ENCODE measurements around the gene NSUN4. TPM values are rescaled to one million over a fixed set of nuclear protein-coding genes. Genes with fewer than 3 reads are reported as not detected.
"Not testable (repeated sequence)": the region's sequence is repeated elsewhere in the genome, so short reads cannot be mapped to it uniquely, and the experiment has no call there.

NSUN4 gene
- total RNA-seq, 1 donor from 2014 or later, result 38.6 TPM

DNA sequence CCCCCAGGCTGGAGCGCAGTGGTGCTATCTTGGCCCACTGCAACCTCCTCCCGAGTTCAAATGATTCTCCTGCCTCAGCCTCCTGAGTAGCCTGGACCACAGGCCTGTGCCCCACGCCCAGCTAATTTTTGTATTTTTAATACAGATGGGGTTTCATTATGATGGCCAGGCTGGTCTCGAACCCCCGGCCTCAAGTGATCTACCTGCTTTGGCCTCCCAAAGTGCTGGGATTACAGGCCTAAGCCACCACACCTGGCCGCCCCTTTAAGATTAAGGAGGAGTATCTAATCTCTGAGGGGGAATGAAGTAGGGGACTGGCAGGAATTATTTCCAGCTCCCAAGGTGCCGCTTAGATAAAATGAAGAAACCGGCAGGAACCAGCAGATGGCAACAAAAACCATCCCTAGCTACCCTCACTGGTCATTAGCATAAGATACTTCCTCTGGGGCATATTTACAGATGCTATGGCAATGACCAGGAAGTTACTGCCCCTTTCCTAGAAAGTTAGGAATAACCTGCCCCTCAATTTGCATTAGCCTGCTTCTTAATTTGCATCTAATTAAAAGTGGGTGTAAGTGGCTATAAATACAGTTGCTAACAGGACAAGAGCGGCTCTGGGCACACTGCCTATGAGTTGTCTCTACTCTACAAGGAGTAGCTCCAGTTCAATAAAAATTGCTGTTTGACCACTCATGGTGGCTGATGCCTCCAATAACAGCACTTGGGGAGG lies 7.1 kb upstream of the NSUN4 start:
- TF ChIP-seq, protein P1, sequence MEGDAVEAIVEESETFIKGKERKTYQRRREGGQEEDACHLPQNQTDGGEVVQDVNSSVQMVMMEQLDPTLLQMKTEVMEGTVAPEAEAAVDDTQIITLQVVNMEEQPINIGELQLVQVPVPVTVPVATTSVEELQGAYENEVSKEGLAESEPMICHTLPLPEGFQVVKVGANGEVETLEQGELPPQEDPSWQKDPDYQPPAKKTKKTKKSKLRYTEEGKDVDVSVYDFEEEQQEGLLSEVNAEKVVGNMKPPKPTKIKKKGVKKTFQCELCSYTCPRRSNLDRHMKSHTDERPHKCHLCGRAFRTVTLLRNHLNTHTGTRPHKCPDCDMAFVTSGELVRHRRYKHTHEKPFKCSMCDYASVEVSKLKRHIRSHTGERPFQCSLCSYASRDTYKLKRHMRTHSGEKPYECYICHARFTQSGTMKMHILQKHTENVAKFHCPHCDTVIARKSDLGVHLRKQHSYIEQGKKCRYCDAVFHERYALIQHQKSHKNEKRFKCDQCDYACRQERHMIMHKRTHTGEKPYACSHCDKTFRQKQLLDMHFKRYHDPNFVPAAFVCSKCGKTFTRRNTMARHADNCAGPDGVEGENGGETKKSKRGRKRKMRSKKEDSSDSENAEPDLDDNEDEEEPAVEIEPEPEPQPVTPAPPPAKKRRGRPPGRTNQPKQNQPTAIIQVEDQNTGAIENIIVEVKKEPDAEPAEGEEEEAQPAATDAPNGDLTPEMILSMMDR (IDR thresholded peaks at IDR 0.05), result no peak
- H3K27me3 Mint-ChIP-seq, result no peaks in the 10 kb centered on the region
- H3K9me3 Mint-ChIP-seq, result no peaks in the 10 kb centered on the region
- peak overlapping the region; percentile 89 for H3K27ac Mint-ChIP-seq
- POLR2A ChIA-PET, result interaction anchor here (0.6 to 3.0 kb wide), 9 partner anchors 8 to 88 kb away, joined by 3 to 19 read pairs (median 8); partner anchors contain the start of genes LRRC41 and UQCRH
- intact Hi-C loops (cut with micrococcal nuclease), result loop anchor here (1.0 to 2.0 kb wide), 3 partner anchors 8 to 31 kb away; partner anchors contain the start of genes LRRC41 and UQCRH
- ATAC-seq (ENCODE audit: low read depth), result peak; percentile 40
- no peak for DNase-seq
- peaks cover 4% of the 10 kb centered on the region for H3K36me3 Mint-ChIP-seq (ENCODE audit: low read depth)
- CTCF ChIA-PET, result interaction anchor here (0.6 to 2.5 kb wide), 8 partner anchors 9 to 89 kb away, joined by 3 to 35 read pairs (median 4); partner anchors contain the start of genes LRRC41 and UQCRH
- H3K4me3 Mint-ChIP-seq, result peak overlapping the region; percentile 19
- H3K4me1 Mint-ChIP-seq, result peaks cover 39% of the 10 kb centered on the region

DNA sequence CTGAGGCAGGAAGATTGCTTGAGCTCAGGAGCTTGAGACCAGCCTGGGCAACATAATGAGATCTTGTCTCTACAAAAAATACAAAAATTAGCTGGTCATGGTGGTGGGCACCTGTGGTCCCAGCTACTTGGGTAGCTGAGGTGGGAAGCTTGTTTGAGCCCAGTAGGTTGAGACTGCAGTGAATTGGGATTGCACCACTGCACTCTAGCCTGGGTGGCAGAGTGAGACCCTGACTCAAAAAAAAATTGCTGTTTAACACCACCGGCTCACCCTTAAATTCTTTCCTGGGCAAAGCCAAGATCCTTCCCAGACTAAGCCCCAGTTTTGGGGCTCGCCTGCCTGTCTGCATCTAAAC lies 6.6 kb upstream of the NSUN4 start:
- CTCF ChIA-PET, result interaction anchor here (0.6 to 2.5 kb wide), 6 partner anchors 8 to 89 kb away, joined by 3 to 35 read pairs (median 4); partner anchors contain the start of genes LRRC41 and UQCRH
- Mint-ChIP-seq H3K27me3 (no peaks in the 10 kb centered on the region), H3K9me3 (no peaks in the 10 kb centered on the region), H3K36me3 (ENCODE audit: low read depth) (peaks cover 4% of the 10 kb centered on the region), H3K4me1 (peaks cover 42% of the 10 kb centered on the region), H3K4me3 (no peak overlapping the region), H3K27ac (no peak overlapping the region)
- ATAC-seq (ENCODE audit: low read depth) (no peak), DNase-seq (no peak)
- POLR2A ChIA-PET, result interaction anchor here (0.9 to 3.0 kb wide), 6 partner anchors 8 to 31 kb away, joined by 4 to 19 read pairs (median 10); partner anchors contain the start of genes LRRC41 and UQCRH
- intact Hi-C loops (cut with micrococcal nuclease), result no loop called here
- TF ChIP-seq, protein P1 (IDR thresholded peaks at IDR 0.05), result no peak

DNA sequence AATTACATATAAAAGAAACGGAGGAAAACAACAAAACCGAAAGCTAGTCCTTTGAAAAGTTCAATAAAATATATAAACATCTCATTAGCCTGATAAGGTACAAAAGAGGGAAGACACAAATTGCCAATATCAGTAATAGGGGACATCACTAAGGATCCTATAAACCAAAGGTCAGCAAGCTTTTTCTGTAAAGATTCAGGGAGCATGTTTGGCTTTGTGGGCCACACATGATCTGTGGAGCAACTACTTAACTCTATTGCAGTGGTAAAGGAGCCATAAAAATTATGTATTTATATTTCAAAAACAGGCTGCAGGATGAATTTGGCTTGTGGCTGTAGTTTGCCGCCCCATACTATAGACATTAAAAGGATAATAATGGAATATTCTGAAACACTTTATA lies 5.5 kb upstream of the NSUN4 start:
- Mint-ChIP-seq H3K27me3 (no peaks in the 10 kb centered on the region), H3K4me3 (no peak overlapping the region), H3K27ac (no peak overlapping the region), H3K4me1 (peaks cover 43% of the 10 kb centered on the region), H3K9me3 (no peaks in the 10 kb centered on the region), H3K36me3 (ENCODE audit: low read depth) (peaks cover 4% of the 10 kb centered on the region)
- TF ChIP-seq, protein P1 (IDR thresholded peaks at IDR 0.05), result no peak
- ChIA-PET CTCF (no interaction called here), POLR2A (interaction anchor here (1.8 kb wide), 1 partner anchor 32 kb away, joined by 5 read pairs; the partner anchor contains the start of genes LRRC41 and UQCRH)
- intact Hi-C loops (cut with micrococcal nuclease), result no loop called here
- ATAC-seq (ENCODE audit: low read depth), result no peak
- DNase-seq, result no peak

DNA sequence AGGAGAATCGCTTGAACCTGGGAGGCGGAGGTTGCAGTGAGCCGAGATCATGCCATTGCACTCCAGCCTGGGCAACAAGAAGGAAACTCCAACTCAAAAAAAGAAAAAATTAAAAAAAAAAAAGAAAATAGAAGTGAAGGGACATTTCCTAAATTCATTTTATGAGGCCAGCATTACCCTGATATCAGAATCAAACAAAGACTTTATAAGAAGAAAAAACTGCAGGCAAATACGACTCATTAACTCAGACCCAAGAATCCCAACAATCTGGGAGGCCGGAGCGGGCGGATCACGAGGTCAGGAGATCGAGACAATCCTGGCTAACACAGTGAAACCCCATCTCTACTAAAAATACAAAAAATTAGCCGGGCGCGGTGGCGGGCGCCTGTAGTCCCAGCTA lies 3.2 kb upstream of the NSUN4 start:
- CTCF ChIA-PET; H3K4me3 Mint-ChIP-seq; ATAC-seq (ENCODE audit: low read depth); intact Hi-C loops (cut with micrococcal nuclease); H3K27me3 Mint-ChIP-seq; H3K27ac Mint-ChIP-seq; DNase-seq; H3K9me3 Mint-ChIP-seq: not testable (repeated sequence)
- POLR2A ChIA-PET, result interaction anchor here (0.7 kb wide), 1 partner anchor 787 kb away, joined by 6 read pairs; the partner anchor contains the start of gene AKR1A1
- peaks cover 17% of the 10 kb centered on the region for H3K36me3 Mint-ChIP-seq (ENCODE audit: low read depth)
- peaks cover 49% of the 10 kb centered on the region for H3K4me1 Mint-ChIP-seq

DNA sequence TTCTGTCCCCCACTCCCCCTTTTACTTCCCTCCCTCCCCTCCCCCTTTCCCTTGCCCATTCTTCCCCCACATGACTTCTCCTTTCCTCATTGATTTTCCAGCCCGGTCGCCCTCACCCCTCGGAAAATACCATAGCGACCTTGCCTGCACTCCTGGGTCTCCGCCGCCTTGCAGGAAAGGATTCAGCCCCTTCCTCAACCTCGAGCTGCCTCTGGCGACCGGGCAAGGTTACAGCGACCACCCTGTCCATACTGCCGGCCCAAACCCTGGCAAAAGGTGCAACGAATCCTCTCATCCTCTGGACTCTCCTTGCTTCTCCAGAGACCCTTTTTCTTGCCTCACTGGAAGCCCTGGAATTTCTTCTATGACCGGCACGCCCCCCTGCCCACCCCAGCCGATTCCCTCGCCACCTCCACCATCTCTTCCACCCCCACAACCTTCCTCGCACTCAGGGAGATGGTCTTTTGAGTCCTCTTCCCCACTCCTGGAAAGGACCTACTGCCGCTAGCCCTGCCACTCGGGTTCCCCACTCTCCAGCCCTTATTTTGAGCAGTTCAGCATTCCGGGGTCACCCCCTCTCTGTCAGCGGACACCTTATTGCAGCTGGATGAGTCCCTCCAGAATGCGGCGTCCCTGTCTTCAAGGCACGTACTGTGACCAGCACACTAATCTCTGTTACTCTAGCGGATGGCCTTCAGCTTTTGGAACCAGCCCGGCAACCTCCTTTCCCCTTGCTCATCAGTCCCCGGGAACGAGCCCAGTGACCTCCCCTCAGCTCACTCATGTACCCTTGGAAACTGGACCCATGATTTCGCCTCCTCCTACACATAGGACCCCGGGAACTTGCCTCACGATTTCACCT lies 846 bp downstream of the NSUN4 start:
- H3K4me3 Mint-ChIP-seq, result peak overlapping the region; percentile 99
- ATAC-seq (ENCODE audit: low read depth) (no peak), DNase-seq (peak; percentile 31)
- no peaks in the 10 kb centered on the region for H3K9me3 Mint-ChIP-seq
- CTCF ChIA-PET, result interaction anchor here (1.1 to 3.6 kb wide), 4 partner anchors 8 to 118 kb away, joined by 5 to 22 read pairs (median 5); partner anchors contain the start of genes LRRC41 and UQCRH
- intact Hi-C loops (cut with micrococcal nuclease), result loop anchor here (2.0 to 10.0 kb wide), 3 partner anchors 15 to 657 kb away; partner anchors contain the start of genes GPBP1L1 and TMEM69
- peak overlapping the region; percentile 98 for H3K27ac Mint-ChIP-seq
- POLR2A ChIA-PET, result interaction anchor here (0.6 to 4.9 kb wide), 11 partner anchors 8 to 1620 kb away, joined by 3 to 66 read pairs (median 5); partner anchors contain the start of genes GPBP1L1, LRRC41, POMGNT1 and RAD54L
- H3K36me3 Mint-ChIP-seq (ENCODE audit: low read depth), result peaks cover 42% of the 10 kb centered on the region
- no peaks in the 10 kb centered on the region for H3K27me3 Mint-ChIP-seq
- H3K4me1 Mint-ChIP-seq, result peaks cover 33% of the 10 kb centered on the region
- TF ChIP-seq, protein P1 (IDR thresholded peaks at IDR 0.05), result no peak

Data from activated B cell treated with CpG ODN at 0.5 μM for 24 hours (primary cell).